A673 (cell line): ENCODE data around the gene TAF11L5. TPM values are rescaled to one million over a fixed set of nuclear protein-coding genes. Genes with fewer than 3 reads are reported as not detected.
A peak's percentile ranks its signal among the peaks of the same experiment; 100 is the strongest.
"Not testable (repeated sequence)": the region's sequence is repeated elsewhere in the genome, so short reads cannot be mapped to it uniquely, and the experiment has no call there.

Experiments
- Bru-seq: library from RNA; stranded (reverse); fragments of 400-500 nt; gene quantifications from one replicate; lab custom pipeline; 2021; lab: Mats Ljungman, UMichigan
- BruChase-seq, 2 experiments: library from RNA; stranded (reverse); fragments of 400-500 nt; gene quantifications; one replicate each; lab custom pipeline; 2021; lab: Mats Ljungman, UMichigan
- BruUV-seq: library from RNA; stranded (reverse); fragments of 400-500 nt; replicated peaks from 2 replicates; lab custom pipeline; 2021; lab: Mats Ljungman, UMichigan
- CTCF ChIA-PET: fragments of 300-600 bp; sonication (Branson Sonifier 250); formaldehyde crosslinking; loops from one replicate; lab custom pipeline; 2022; ENCODE audit warnings: antibody characterized with exemption; lab: Charles Lee
- POLR2A ChIA-PET: fragments of 300-600 bp; sonication (Branson Sonifier 250); formaldehyde crosslinking; loops from one replicate; lab custom pipeline; 2022; ENCODE audit warnings: antibody characterized with exemption; ENCODE audit not compliant: low non-redundant PET; lab: Charles Lee
- DNase-seq: peaks from one replicate; pipeline ENCODE4 v3.0.0-alpha.2; 2015; ENCODE audit warnings: low spot score
- H3K27ac ChIP-seq: fragments of 200-600 bp; sonication (generic); 2 replicates; pipeline ENCODE4 v1.5.1; 2016; ENCODE audit warnings: mixed run types, low read depth, mild to moderate bottlenecking, mixed read lengths, antibody characterized with exemption, low read length; ENCODE audit not compliant: poor library complexity, severe bottlenecking
- H3K27me3 ChIP-seq: fragments of 200-600 bp; sonication (generic); replicated peaks from 2 replicates; pipeline ENCODE4 v1.6.1; 2017; ENCODE audit warnings: mixed run types, low read depth, mild to moderate bottlenecking, mixed read lengths, antibody characterized with exemption, low read length; ENCODE audit not compliant: insufficient read depth, poor library complexity
- H3K36me3 ChIP-seq: fragments of 200-600 bp; sonication (generic); 2 replicates; pipeline ENCODE4 v1.6.1; 2016; ENCODE audit warnings: mixed run types, mild to moderate bottlenecking, mixed read lengths, antibody characterized with exemption, low read length; ENCODE audit not compliant: insufficient read depth, poor library complexity, severe bottlenecking
- H3K4me1 ChIP-seq: fragments of 200-600 bp; sonication (generic); 2 replicates; pipeline ENCODE4 v1.6.1; 2017; ENCODE audit warnings: mixed run types, mild to moderate bottlenecking, mixed read lengths, antibody characterized with exemption, low read length; ENCODE audit not compliant: insufficient read depth, poor library complexity, severe bottlenecking
- H3K4me3 ChIP-seq: fragments of 200-600 bp; sonication (generic); 2 replicates; pipeline ENCODE4 v1.5.1; 2016; ENCODE audit warnings: low read depth, mixed run types, mild to moderate bottlenecking, mixed read lengths, low read length; ENCODE audit not compliant: poor library complexity, severe bottlenecking
- H3K9me3 ChIP-seq: fragments of 200-600 bp; sonication (generic); 2 replicates; pipeline ENCODE4 v1.6.1; 2016; ENCODE audit warnings: mixed run types, low read depth, mild to moderate bottlenecking, mixed read lengths, antibody characterized with exemption, low read length; ENCODE audit not compliant: poor library complexity, severe bottlenecking
- CTCF ChIP-seq: fragments of 300-800, 200-600 bp; sonication (generic); conservative IDR thresholded peaks from 2 replicates; pipeline ENCODE4 v1.5.1; 2017; ENCODE audit warnings: low read depth, mild to moderate bottlenecking, antibody characterized with exemption, low read length, moderate library complexity, mixed read lengths
- EZH2 ChIP-seq: fragments of 200-600 bp; sonication (generic); IDR thresholded peaks from 2 replicates; pipeline ENCODE4 v1.6.1; 2017; ENCODE audit warnings: borderline replicate concordance, low read depth, mild to moderate bottlenecking, mixed read lengths, antibody characterized with exemption, low read length; ENCODE audit not compliant: poor library complexity, severe bottlenecking
- intact Hi-C: fragments of 100-400 bp; cut with micrococcal nuclease; formaldehyde crosslinking; loops from one replicate; pipeline ENCODE4 v1.10.0; 2022; ENCODE audit not compliant: unreplicated experiment
- long read RNA-seq: library from polyadenylated mRNA; stranded (forward); transcript quantifications from one replicate; pipeline ENCODE4 v2.0.0, GENCODE V29; 2022
- total RNA-seq: library from RNA; stranded (reverse); gene quantifications from 2 replicates; pipeline ENCODE4 v1.2.3, GENCODE V29; 2021

TAF11L5 gene
- 1.4 and 1.7 TPM in 2 replicates for total RNA-seq
- not detected for Bru-seq, nascent RNA
- BruChase-seq, experiment 1, labeled RNA remaining after a 2-hour chase: not detected
- BruChase-seq, experiment 2, labeled RNA remaining after a 6-hour chase: not detected
- long read RNA-seq: 0 reads

GRCh38 chr5:17524935-17525334 lies at the start of gene TAF11L5:
TAF11L5 (plus strand) TSS chr5:17525235.
- intact Hi-C loops, H3K27me3 ChIP-seq, H3K27ac ChIP-seq, H3K4me1 ChIP-seq, H3K36me3 ChIP-seq, DNase-seq, H3K9me3 ChIP-seq, H3K4me3 ChIP-seq, BruUV-seq, POLR2A ChIA-PET, CTCF ChIA-PET: not testable (repeated sequence)

- Histone ChIP-seq H3K27ac (no peak overlapping the region), H3K4me3 (no peak overlapping the region), H3K27me3 (no peaks in the 10 kb centered on the region), H3K9me3 (no peaks in the 10 kb centered on the region), H3K36me3 (no peaks in the 10 kb centered on the region), H3K4me1 (peaks cover 14% of the 10 kb centered on the region)
- intact Hi-C loops: loop anchor here (5.0 kb wide), 1 partner anchor 260 kb away; the partner anchor contains the start of gene BASP1
- no TSS peak for BruUV-seq
- POLR2A ChIA-PET: no interaction called here
- CTCF ChIA-PET: no interaction called here
- DNase-seq: no peak
- TF ChIP-seq CTCF: no peak
Observed at GRCh38 chr5:17477043-17477442, 48.0 kb upstream of the TAF11L5 start.

- no TSS peak for BruUV-seq
Observed at GRCh38 chr5:17477573-17478265, 47.3 kb upstream of the TAF11L5 start.

More at GRCh38 chr5:17477573-17478265, 47.3 kb upstream of the TAF11L5 start:
- Histone ChIP-seq H3K27ac (no peak overlapping the region), H3K4me3 (no peak overlapping the region), H3K4me1 (peaks cover 21% of the 10 kb centered on the region), H3K27me3 (no peaks in the 10 kb centered on the region), H3K9me3 (no peaks in the 10 kb centered on the region), H3K36me3 (no peaks in the 10 kb centered on the region)
- intact Hi-C loops: loop anchor here (5.0 kb wide), 1 partner anchor 260 kb away; the partner anchor contains the start of gene BASP1
- ChIA-PET CTCF (interaction anchor here (0.6 kb wide), 1 partner anchor 34 kb away, joined by 3 read pairs; no protein-coding TSS in a partner anchor), POLR2A (no interaction called here)
- peak; percentile 6 for DNase-seq
- TF ChIP-seq EZH2 (no peak), CTCF (no peak)
